GM10847 (cell line): ENCODE data around the gene L3MBTL4.

ENCODE experiments used
- POLR2A ChIP-seq: IDR thresholded peaks from 2 replicates; pipeline ENCODE4 v1.6.1; 2011; ENCODE audit not compliant: insufficient read length; ENCODE audit errors: extremely low read depth

The L3MBTL4 gene

GRCh38 chr18:6333981-6334380 lies 80.7 kb downstream of the L3MBTL4 start:
- no peak for TF ChIP-seq POLR2A

GRCh38 chr18:6331872-6332271 lies 82.8 kb downstream of the L3MBTL4 start:
- TF ChIP-seq POLR2A = no peak

GRCh38 chr18:6330786-6331185 lies 83.9 kb downstream of the L3MBTL4 start:
- no peak for TF ChIP-seq POLR2A

- TF ChIP-seq POLR2A = no peak
Observed at GRCh38 chr18:6328621-6329010, 86.1 kb downstream of the L3MBTL4 start.

GRCh38 chr18:6327895-6328620 lies 86.7 kb downstream of the L3MBTL4 start:
- no peak for TF ChIP-seq POLR2A

GRCh38 chr18:6327485-6327884 lies 87.2 kb downstream of the L3MBTL4 start:
- no peak for TF ChIP-seq POLR2A

GRCh38 chr18:6326566-6326965 lies 88.1 kb downstream of the L3MBTL4 start:
- TF ChIP-seq POLR2A = no peak

- no peak for TF ChIP-seq POLR2A
Observed at GRCh38 chr18:6323319-6323889, 91.3 kb downstream of the L3MBTL4 start.

GRCh38 chr18:6315517-6316331 lies 99.0 kb downstream of the L3MBTL4 start:
- TF ChIP-seq POLR2A = no peak

- TF ChIP-seq POLR2A = no peak
Observed at GRCh38 chr18:6313415-6313814, 101.3 kb downstream of the L3MBTL4 start.

GRCh38 chr18:6311456-6312215 lies 103.1 kb downstream of the L3MBTL4 start:
- no peak for TF ChIP-seq POLR2A

GRCh38 chr18:6310714-6311113 lies 104.0 kb downstream of the L3MBTL4 start:
- TF ChIP-seq POLR2A = no peak

- no peak for TF ChIP-seq POLR2A
Observed at GRCh38 chr18:6297875-6298274, 116.8 kb downstream of the L3MBTL4 start.

GRCh38 chr18:6294148-6294784 lies 120.4 kb downstream of the L3MBTL4 start:
- no peak for TF ChIP-seq POLR2A

GRCh38 chr18:6289843-6290242 lies 124.9 kb downstream of the L3MBTL4 start:
- TF ChIP-seq POLR2A = no peak
